ENCODE measurements around the gene SELENOO. TPM values are rescaled to one million over a fixed set of nuclear protein-coding genes. Genes with fewer than 3 reads are reported as not detected.

SELENOO gene
- total and polyA plus RNA-seq, 2 donors (not counting 1 experiment from before 2014, with no cell fraction given), result 62.1 to 74.6 TPM

DNA sequence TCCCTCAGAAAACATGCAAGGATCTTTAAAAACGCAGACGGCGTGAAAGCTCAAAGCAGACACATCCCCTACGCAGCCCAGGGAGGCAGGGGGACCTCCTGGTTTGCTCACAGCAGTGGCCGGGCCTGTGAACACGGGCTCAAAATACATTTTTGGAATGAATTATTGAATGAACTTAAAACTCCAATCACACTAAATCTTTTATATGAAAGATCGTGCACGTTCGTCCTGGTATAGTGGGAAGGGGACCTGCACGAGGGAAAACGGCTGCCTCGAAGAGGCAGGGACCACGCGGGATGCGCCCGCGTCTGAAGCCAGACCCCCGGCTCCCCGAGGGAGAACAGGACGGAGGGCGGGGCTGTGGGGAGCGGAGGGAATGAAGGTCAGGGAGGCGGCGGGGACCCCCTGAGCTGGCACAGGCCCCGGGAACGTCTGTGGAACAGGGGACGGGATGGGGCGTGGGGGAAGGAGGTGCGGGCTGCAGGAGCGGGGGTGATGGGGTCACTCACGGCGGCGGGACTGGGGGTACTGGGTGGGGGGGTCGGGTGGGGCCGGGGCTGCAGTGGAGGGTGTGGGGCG, 31.5 kb upstream of the SELENOO start:
- no peaks in the 10 kb centered on the region for H3K9me3 Mint-ChIP-seq (ENCODE audit: insufficient read depth)
- ATAC-seq (ENCODE audit: low read depth), result no peak
- TF ChIP-seq, protein P1, sequence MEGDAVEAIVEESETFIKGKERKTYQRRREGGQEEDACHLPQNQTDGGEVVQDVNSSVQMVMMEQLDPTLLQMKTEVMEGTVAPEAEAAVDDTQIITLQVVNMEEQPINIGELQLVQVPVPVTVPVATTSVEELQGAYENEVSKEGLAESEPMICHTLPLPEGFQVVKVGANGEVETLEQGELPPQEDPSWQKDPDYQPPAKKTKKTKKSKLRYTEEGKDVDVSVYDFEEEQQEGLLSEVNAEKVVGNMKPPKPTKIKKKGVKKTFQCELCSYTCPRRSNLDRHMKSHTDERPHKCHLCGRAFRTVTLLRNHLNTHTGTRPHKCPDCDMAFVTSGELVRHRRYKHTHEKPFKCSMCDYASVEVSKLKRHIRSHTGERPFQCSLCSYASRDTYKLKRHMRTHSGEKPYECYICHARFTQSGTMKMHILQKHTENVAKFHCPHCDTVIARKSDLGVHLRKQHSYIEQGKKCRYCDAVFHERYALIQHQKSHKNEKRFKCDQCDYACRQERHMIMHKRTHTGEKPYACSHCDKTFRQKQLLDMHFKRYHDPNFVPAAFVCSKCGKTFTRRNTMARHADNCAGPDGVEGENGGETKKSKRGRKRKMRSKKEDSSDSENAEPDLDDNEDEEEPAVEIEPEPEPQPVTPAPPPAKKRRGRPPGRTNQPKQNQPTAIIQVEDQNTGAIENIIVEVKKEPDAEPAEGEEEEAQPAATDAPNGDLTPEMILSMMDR (IDR thresholded peaks at IDR 0.05), result no peak
- peak; percentile 47 for TF ChIP-seq EZH2 (IDR thresholded peaks at IDR 0.05; ENCODE audit: borderline replicate concordance, insufficient read depth, low read depth, low read length, poor library complexity, severe bottlenecking)

DNA sequence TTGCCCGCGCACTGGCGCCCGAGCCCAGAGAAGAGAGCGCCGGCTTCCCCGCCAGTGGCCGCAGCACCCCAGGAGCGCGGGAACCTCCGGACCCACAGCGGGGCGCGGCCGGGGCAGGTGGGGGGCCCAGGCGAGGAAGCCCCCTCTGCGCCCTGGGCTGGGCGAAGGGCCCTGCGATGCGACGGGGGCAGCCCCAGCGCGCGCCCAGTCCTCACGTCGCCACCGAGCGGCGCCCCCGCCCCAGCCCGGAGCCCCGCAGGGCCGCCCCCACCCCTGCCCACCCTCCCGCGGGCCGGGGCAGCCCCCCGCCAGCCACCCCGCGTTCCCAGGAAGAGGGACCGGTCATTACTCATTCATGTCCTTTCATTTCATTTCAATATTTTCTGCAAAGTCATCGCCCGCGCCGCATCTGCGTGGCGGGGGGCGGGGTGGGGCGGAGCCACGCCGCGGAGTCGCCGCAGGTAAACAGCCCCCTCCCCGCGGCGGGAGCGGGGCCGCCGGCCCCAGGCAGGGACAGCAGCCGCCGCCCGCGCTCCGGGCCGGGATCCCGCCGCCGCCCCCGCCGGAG, 31.0 kb upstream of the SELENOO start:
- H3K4me3 Mint-ChIP-seq, result peak overlapping the region; percentile 77
- H3K4me2 ChIP-seq (replicated peaks; ENCODE audit: low read depth, low read length, poor library complexity, severe bottlenecking), result peak overlapping the region; percentile 77
- H2AFZ ChIP-seq (ENCODE audit: insufficient read depth, low read depth, low read length, poor library complexity, severe bottlenecking), result no peak overlapping the region
- H3K9me3 ChIP-seq (ENCODE audit: control extremely low read depth in 1 of 3, control insufficient read depth in 2 of 3, insufficient read depth in 1 of 3, low read length in 2 of 3), result peaks cover 0 to 5% (median 0%) of the 10 kb centered on the region in 3 donors
- intact Hi-C loops (cut with micrococcal nuclease), result no loop called here
- WGBS (ENCODE audit: insufficient coverage), result under 1% methylated on average over 50 of the region's 70 CpGs
- no peaks in the 10 kb centered on the region for H4K20me1 ChIP-seq (ENCODE audit: control insufficient read depth, insufficient read depth, low read length, poor library complexity, severe bottlenecking)
- H3K27ac Mint-ChIP-seq, result no peak overlapping the region
- no peak overlapping the region for H3K9ac ChIP-seq (ENCODE audit: low read length)
- ChIA-PET POLR2A (interaction anchor here (0.6 kb wide), 1 partner anchor 69 kb away, joined by 4 read pairs; no protein-coding TSS in a partner anchor), CTCF (interaction anchor here (1.2 kb wide), 1 partner anchor 21 kb away, joined by 4 read pairs; no protein-coding TSS in a partner anchor)
- peak; percentile 48 for DNase-seq
- H3K4me3 ChIP-seq (ENCODE audit: control extremely low read depth in 1 of 5, extremely low read depth in 1 of 5, insufficient read depth in 1 of 5, low read depth in 2 of 5, low read length in 4 of 5), result peak overlapping the region in 2 of 5 experiments; percentile 25 to 33
- H3K27ac ChIP-seq (ENCODE audit: low read length in 2 of 2), result no peak overlapping the region
- peak; percentile 32 for ATAC-seq (ENCODE audit: low read depth)
- TF ChIP-seq, protein P1 (IDR thresholded peaks at IDR 0.05), result no peak
- TF ChIP-seq EZH2 (IDR thresholded peaks at IDR 0.05; ENCODE audit: borderline replicate concordance, insufficient read depth, low read depth, low read length, poor library complexity, severe bottlenecking), result no peak
- H3K9me3 Mint-ChIP-seq (ENCODE audit: insufficient read depth), result no peaks in the 10 kb centered on the region
- no peaks in the 10 kb centered on the region for H3K79me2 ChIP-seq (ENCODE audit: control insufficient read depth, insufficient read depth, low read length)
- H3K4me1 ChIP-seq (ENCODE audit: control insufficient read depth in 2 of 2, insufficient read depth in 2 of 2, low read length in 2 of 2), result peaks cover 23 to 25% of the 10 kb centered on the region in 2 donors
- H3K27me3 Mint-ChIP-seq, result peaks cover 23% of the 10 kb centered on the region
- no peaks in the 10 kb centered on the region for H3K36me3 ChIP-seq (replicated peaks in 1 of 2; ENCODE audit: control extremely low read depth in 1 of 2, control insufficient read depth in 1 of 2, extremely low read depth in 1 of 2, insufficient read depth in 2 of 2, low read length in 1 of 2)
- peaks cover 22% of the 10 kb centered on the region for H3K4me1 Mint-ChIP-seq
- H3K27me3 ChIP-seq (replicated peaks in 1 of 4; ENCODE audit: control extremely low read depth in 1 of 4, control insufficient read depth in 3 of 4, insufficient read depth in 4 of 4, low read length in 3 of 4), result peaks cover 0 to 27% (median 18%) of the 10 kb centered on the region in 4 experiments

More for the DNA sequence above, 31.5 kb upstream of the SELENOO start:
- H3K36me3 ChIP-seq (replicated peaks in 1 of 2; ENCODE audit: control extremely low read depth in 1 of 2, control insufficient read depth in 1 of 2, extremely low read depth in 1 of 2, insufficient read depth in 2 of 2, low read length in 1 of 2), result no peaks in the 10 kb centered on the region
- no peak overlapping the region for H2AFZ ChIP-seq (ENCODE audit: insufficient read depth, low read depth, low read length, poor library complexity, severe bottlenecking)
- H3K4me1 Mint-ChIP-seq, result peaks cover 22% of the 10 kb centered on the region
- H3K4me3 ChIP-seq (ENCODE audit: control extremely low read depth in 1 of 5, extremely low read depth in 1 of 5, insufficient read depth in 1 of 5, low read depth in 2 of 5, low read length in 4 of 5), result no peak overlapping the region
- H3K27me3 ChIP-seq (replicated peaks in 1 of 4; ENCODE audit: control extremely low read depth in 1 of 4, control insufficient read depth in 3 of 4, insufficient read depth in 4 of 4, low read length in 3 of 4), result peaks cover 0 to 27% (median 18%) of the 10 kb centered on the region in 4 experiments
- POLR2A ChIA-PET, result interaction anchor here (0.6 kb wide), 1 partner anchor 70 kb away, joined by 4 read pairs; no protein-coding TSS in a partner anchor
- peaks cover 26% of the 10 kb centered on the region for H3K27me3 Mint-ChIP-seq
- H3K27ac Mint-ChIP-seq, result peak overlapping the region; percentile 62
- DNase-seq, result peak; percentile 18
- H3K4me1 ChIP-seq (ENCODE audit: control insufficient read depth in 2 of 2, insufficient read depth in 2 of 2, low read length in 2 of 2), result peaks cover 23 to 25% of the 10 kb centered on the region in 2 donors
- H3K4me2 ChIP-seq (replicated peaks; ENCODE audit: low read depth, low read length, poor library complexity, severe bottlenecking), result peak overlapping the region; percentile 77
- WGBS (ENCODE audit: insufficient coverage), result 17% methylated on average over 23 of the region's 36 CpGs
- no peak overlapping the region for H3K27ac ChIP-seq (ENCODE audit: low read length in 2 of 2)
- intact Hi-C loops (cut with micrococcal nuclease), result no loop called here
- H3K79me2 ChIP-seq (ENCODE audit: control insufficient read depth, insufficient read depth, low read length), result no peaks in the 10 kb centered on the region
- H3K4me3 Mint-ChIP-seq, result peak overlapping the region; percentile 73
- H3K9me3 ChIP-seq (ENCODE audit: control extremely low read depth in 1 of 3, control insufficient read depth in 2 of 3, insufficient read depth in 1 of 3, low read length in 2 of 3), result peaks cover 0 to 5% (median 0%) of the 10 kb centered on the region in 3 donors
- no peaks in the 10 kb centered on the region for H4K20me1 ChIP-seq (ENCODE audit: control insufficient read depth, insufficient read depth, low read length, poor library complexity, severe bottlenecking)
- no peak overlapping the region for H3K9ac ChIP-seq (ENCODE audit: low read length)
- CTCF ChIA-PET, result interaction anchor here (0.9 to 1.2 kb wide), 2 partner anchors 20 to 42 kb away, joined by 3 to 4 read pairs; no protein-coding TSS in a partner anchor
